SHP77 (cell line): ENCODE results near the gene L1TD1.
"Not testable (repeated sequence)": the region's sequence is repeated elsewhere in the genome, so short reads cannot be mapped to it uniquely, and the experiment has no call there.

Experiments used
- DNase-seq, 2 experiments: peaks; one replicate each; lab custom pipeline; 2025; lab: John Stamatoyannopoulos, UW

The L1TD1 gene

DNA sequence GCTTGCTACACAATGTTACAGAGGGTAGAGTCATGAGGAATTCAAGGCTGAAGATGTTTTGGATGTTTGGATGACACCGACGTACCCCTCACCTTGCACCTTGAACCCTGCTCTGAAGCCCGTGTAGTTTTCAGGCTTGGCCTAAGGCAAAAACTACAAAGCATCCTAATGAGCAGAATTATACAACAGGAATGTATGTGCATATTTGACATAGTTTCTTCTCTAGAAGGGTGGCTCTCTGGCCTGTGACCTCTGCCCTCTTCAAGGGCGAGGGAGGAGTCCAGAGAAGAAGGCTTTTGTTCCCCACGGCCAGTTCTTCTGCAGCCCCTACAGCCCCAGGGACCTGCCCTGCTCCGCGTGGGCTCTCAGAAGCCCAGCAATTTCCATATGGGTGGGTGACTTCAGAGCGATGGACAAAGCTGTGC, 43.3 kb downstream of the L1TD1 start:
- no peak for DNase-seq

DNA sequence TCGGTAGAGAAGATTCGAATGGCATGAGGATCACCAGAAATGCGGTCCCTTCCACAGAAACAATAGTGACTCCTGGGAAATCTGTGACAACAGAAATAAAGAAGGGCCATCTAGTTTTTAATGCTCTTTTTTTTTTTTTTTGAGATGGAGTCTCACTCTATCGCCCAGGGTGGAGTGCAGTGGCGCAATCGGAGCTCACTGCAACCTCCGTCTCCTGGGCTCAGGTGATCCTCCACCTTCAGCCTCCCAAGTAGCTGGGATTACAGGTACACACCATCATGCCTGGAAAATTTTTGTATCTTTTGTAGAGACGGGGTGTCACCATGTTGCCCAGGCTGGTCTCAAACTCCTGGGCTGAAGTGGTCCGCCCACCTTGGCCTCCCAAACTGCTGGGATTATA, 43.9 kb downstream of the L1TD1 start:
- DNase-seq: no peak

DNA sequence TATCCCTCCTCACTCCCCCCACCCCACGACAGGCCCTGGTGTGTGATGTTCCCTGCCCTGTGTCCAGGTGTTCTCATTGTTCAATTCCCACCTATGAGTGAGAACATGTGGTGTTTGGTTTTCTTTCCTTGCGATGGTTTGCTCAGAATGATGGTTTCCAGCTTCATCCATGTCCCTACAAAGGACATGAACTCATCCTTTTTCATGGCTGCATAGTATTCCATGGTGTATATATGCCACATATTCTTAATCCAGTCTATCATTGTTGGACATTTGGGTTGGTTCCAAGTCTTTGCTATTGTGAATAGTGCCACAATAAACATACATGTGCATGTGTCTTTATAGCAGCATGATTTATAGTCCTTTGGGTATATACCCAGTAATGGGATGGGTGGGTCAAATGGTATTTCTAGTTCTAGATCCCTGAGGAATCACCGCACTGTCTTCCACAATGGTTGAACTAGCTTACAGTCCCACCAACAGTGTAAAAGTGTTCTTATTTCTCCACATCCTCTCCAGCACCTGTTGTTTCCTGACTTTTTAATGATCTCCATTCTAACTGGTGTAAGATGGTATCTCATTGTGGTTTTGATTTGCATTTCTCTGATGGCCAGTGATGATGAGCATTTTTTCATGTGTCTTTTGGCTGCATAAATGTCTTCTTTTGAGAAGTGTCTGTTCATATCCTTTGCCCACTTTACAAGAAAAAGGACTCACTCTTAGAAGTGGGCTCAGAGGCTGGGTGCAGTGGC, 45.2 kb downstream of the L1TD1 start:
- DNase-seq: not testable (repeated sequence)

- DNase-seq: peak; percentile 41 to 50
These were observed 46.2 kb downstream of the L1TD1 start for GRCh38 chr1:62240651-62241370.

GRCh38 chr1:62241371-62242131, 46.9 kb downstream of the L1TD1 start:
- peak; percentile 85 to 87 for DNase-seq

DNA sequence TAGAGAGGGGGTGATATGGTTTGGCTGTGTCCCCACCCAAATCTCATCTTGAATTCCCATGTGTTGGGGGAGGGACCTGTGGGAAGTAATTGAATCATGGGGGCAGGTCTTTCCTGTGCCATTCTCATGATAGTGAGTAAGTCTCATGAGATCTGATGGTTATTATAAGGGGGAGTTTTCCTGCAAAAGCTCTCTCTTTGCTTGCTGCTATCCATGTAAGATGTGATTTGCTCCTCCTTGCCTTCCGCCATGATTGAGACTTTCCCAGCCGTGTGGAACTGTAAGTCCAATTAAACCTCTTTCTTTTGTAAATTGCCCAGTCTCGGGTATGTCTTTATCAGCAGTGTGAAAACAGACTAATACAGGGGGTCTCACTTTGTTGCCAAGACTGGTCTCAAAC, 49.7 kb downstream of the L1TD1 start:
- not testable (repeated sequence) for DNase-seq

GRCh38 chr1:62245201-62245600, 50.6 kb downstream of the L1TD1 start:
- no peak for DNase-seq

DNA sequence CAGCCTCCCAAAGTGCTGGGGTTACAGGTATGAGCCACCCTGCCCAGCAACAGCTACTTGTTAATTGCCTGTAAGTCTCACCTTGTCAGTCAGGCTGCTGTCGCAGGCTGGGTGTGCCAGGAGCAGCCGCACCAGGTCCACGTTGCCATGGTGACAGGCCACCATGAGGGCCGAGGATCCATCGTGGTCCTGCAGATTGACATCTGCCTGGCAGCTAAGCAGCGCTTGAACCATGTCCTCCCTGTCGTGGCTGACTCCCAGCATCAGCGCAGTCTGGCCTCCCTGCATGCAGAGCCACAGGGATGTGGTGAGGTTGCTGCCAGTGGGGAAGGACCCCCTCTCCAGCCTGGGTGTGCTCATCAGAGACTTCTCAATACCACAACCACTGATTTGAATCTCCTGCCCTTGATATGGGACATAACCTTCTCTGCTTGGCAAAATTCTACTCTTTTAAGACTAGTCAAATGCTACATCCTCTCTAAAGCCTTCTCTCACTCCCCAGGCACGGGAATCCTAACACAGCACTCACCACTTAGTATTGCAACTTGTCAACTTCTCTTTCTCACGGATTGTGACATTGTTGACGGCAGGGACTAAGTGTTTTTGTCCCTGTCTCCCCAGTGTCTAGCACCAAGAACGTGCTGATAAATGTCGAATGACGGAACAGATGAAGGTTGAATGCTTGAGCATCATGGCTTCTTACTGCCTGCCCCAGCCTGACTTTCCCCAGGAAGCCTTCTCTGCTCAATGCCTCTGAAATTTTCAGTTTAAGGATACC, 52.9 kb downstream of the L1TD1 start:
- peak in 1 of 2 experiments; percentile 21 for DNase-seq

DNA sequence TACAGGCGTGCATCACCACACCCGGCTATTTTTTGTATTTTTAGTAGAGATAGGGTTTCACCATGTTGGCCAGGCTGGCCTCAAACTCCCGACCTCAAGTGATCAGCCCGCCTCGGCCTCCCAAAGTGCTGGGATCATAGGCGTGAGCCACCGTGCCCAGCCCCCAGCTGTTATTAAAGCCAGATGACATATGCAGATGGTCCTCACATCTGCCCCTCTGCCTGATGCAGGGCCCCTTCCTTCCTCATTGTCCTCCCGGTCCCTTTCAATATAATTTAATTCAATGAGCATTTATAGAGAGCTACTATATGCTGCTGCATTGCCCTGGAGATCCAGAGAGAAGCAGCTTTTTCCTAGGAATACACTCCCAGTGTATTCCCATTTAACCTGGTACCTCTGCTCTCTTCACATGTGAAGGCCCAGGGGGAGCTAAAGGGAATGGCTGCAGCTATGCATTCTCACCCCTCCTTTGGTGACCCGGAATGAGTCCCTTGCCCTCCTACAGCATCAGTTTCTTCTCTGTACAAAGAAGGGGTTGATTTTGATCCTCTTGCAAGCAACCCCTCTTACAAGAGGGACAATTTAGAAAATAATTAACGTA, 55.6 kb downstream of the L1TD1 start:
- DNase-seq: no peak

DNA sequence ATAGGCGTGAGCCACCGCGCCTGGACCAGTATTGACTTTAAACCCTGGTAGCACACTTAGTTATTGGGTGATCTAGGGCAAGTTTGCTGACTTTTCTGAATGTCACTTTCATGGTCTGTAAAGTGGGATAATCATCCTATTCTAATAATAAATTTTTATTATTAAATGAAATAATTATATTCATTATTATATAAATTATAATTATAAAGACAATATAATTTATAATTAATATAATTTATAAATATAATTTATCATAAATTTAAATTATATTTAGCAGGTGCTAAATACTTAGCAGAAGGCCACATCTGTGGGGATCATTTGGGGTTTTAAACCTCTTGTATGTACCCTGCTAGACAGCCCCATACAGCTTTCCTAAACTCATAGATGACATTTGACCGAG, 64.9 kb downstream of the L1TD1 start:
- no peak for DNase-seq

GRCh38 chr1:62260688-62261087, 66.0 kb downstream of the L1TD1 start:
- no peak for DNase-seq
